Activated CD4-positive, alpha-beta memory T cell treated with anti-CD3 and anti-CD28 coated beads for 36 hours (primary cell): ENCODE data around the gene NFIA. TPM values are rescaled to one million over a fixed set of nuclear protein-coding genes. Genes with fewer than 3 reads are reported as not detected.

Experiments
- CTCF ChIA-PET: fragments of 350-600 bp; sonication (Branson Sonifier 250); formaldehyde crosslinking; loops from one replicate; lab custom pipeline; 2021; ENCODE audit warnings: antibody characterized with exemption, inconsistent platforms; lab: Charles Lee
- POLR2A ChIA-PET: fragments of 350-600 bp; sonication (Branson Sonifier 250); formaldehyde crosslinking; loops from one replicate; lab custom pipeline; 2021; ENCODE audit warnings: antibody characterized with exemption; lab: Charles Lee
- DNase-seq: peaks from one replicate; pipeline ENCODE4 v3.0.0-alpha.2; 2020
- H3K27ac Mint-ChIP-seq: one replicate; pipeline ENCODE4 v1.8.0; 2021; ENCODE audit warnings: mixed read lengths
- H3K27me3 Mint-ChIP-seq: one replicate; pipeline ENCODE4 v1.8.0; 2021; ENCODE audit warnings: mixed read lengths
- H3K36me3 Mint-ChIP-seq: one replicate; pipeline ENCODE4 v1.8.0; 2021; ENCODE audit warnings: mixed read lengths
- H3K4me1 Mint-ChIP-seq: one replicate; pipeline ENCODE4 v1.8.0; 2021; ENCODE audit warnings: low read depth, mixed read lengths
- H3K4me3 Mint-ChIP-seq: one replicate; pipeline ENCODE4 v1.8.0; 2021; ENCODE audit warnings: mild to moderate bottlenecking, mixed read lengths
- H3K9me3 Mint-ChIP-seq: one replicate; pipeline ENCODE4 v1.8.0; 2021; ENCODE audit warnings: mixed read lengths
- intact Hi-C: fragments of 100-400 bp; cut with micrococcal nuclease; formaldehyde crosslinking; loops from one replicate; pipeline ENCODE4 v1.15.1; 2023
- total RNA-seq, 2 experiments: library from RNA; stranded (reverse); gene quantifications; one replicate each; pipeline ENCODE4 v1.2.3, GENCODE V29; 2021

Gene NFIA
- total RNA-seq, 2 experiments from 2014 or later, result 5.3 to 7.1 TPM

- no peaks in the 10 kb centered on the region for H3K4me1 Mint-ChIP-seq
- POLR2A ChIA-PET, result no interaction called here
- CTCF ChIA-PET, result interaction anchor here (0.9 to 2.6 kb wide), 3 partner anchors 28 to 381 kb away, joined by 3 to 6 read pairs (median 3); no protein-coding TSS in a partner anchor
- peaks cover 4% of the 10 kb centered on the region for H3K36me3 Mint-ChIP-seq
- DNase-seq, result no peak
- intact Hi-C loops, result no loop called here
- H3K9me3 Mint-ChIP-seq, result no peaks in the 10 kb centered on the region
- H3K4me3 Mint-ChIP-seq, result no peak overlapping the region
- H3K27me3 Mint-ChIP-seq, result no peaks in the 10 kb centered on the region
- H3K27ac Mint-ChIP-seq, result no peak overlapping the region
Observed at GRCh38 chr1:61424382-61424781, 342.0 kb downstream of the NFIA start.

- Mint-ChIP-seq H3K4me1 (no peaks in the 10 kb centered on the region), H3K27ac (no peak overlapping the region), H3K27me3 (no peaks in the 10 kb centered on the region), H3K4me3 (no peak overlapping the region), H3K36me3 (peaks cover 4% of the 10 kb centered on the region), H3K9me3 (no peaks in the 10 kb centered on the region)
- DNase-seq, result no peak
- ChIA-PET CTCF (interaction anchor here (0.9 to 2.6 kb wide), 2 partner anchors 28 to 375 kb away, joined by 3 to 6 read pairs; no protein-coding TSS in a partner anchor), POLR2A (no interaction called here)
- intact Hi-C loops, result no loop called here
Observed at GRCh38 chr1:61425040-61425439, 342.7 kb downstream of the NFIA start.

DNA sequence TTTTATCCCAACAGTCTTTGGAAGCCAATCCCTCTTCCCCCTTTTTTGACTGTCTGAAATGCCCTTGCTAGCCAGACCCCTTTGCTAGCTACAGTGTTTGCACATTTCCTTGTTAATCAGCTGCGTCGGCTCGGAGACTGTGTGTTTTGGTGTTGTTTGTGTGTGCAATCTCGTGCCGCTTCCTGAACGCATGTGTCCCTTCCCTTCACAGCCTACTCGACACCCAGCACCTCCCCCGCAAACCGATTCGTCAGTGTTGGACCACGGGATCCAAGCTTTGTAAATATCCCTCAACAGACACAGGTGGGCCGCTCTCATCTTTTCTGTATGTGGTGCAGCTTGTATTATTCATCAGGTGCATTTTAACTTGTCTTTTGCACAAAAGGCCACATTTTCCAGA lies 343.9 kb downstream of the NFIA start:
- no peak overlapping the region for H3K27ac Mint-ChIP-seq
- H3K4me3 Mint-ChIP-seq, result no peak overlapping the region
- ChIA-PET POLR2A (no interaction called here), CTCF (interaction anchor here (2.6 kb wide), 1 partner anchor 376 kb away, joined by 6 read pairs; no protein-coding TSS in a partner anchor)
- no peaks in the 10 kb centered on the region for H3K4me1 Mint-ChIP-seq
- intact Hi-C loops, result no loop called here
- DNase-seq, result no peak
- H3K27me3 Mint-ChIP-seq, result no peaks in the 10 kb centered on the region
- no peaks in the 10 kb centered on the region for H3K9me3 Mint-ChIP-seq
- H3K36me3 Mint-ChIP-seq, result no peaks in the 10 kb centered on the region

DNA sequence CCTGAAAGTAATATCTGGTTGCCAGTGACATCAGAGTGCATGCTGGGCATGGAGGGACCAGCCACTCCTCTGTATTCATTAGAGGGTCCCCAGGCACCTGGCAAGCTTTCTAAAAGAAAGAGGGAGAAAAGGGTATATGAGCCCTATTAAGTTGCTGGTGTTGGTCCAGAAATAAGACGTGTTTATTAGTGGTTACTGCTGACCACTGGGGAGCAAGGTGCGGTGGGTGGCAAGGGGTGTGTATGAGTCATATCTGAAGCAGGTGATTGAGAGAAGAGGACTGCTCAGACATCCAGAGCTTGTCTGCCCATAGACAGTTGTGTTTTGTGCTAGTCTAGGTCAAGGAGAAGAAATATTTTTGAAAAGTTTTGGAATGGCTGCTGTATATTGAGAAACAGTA lies 344.5 kb downstream of the NFIA start:
- no peak overlapping the region for H3K4me3 Mint-ChIP-seq
- ChIA-PET CTCF (no interaction called here), POLR2A (no interaction called here)
- no peaks in the 10 kb centered on the region for H3K9me3 Mint-ChIP-seq
- H3K27me3 Mint-ChIP-seq, result no peaks in the 10 kb centered on the region
- H3K4me1 Mint-ChIP-seq, result no peaks in the 10 kb centered on the region
- no peak overlapping the region for H3K27ac Mint-ChIP-seq
- intact Hi-C loops, result no loop called here
- H3K36me3 Mint-ChIP-seq, result no peaks in the 10 kb centered on the region
- no peak for DNase-seq

GRCh38 chr1:61427510-61427909 lies 345.1 kb downstream of the NFIA start:
- Mint-ChIP-seq H3K4me3 (no peak overlapping the region), H3K36me3 (no peaks in the 10 kb centered on the region), H3K27ac (no peak overlapping the region), H3K9me3 (no peaks in the 10 kb centered on the region), H3K4me1 (no peaks in the 10 kb centered on the region), H3K27me3 (no peaks in the 10 kb centered on the region)
- ChIA-PET POLR2A (no interaction called here), CTCF (no interaction called here)
- no peak for DNase-seq
- intact Hi-C loops, result no loop called here

DNA sequence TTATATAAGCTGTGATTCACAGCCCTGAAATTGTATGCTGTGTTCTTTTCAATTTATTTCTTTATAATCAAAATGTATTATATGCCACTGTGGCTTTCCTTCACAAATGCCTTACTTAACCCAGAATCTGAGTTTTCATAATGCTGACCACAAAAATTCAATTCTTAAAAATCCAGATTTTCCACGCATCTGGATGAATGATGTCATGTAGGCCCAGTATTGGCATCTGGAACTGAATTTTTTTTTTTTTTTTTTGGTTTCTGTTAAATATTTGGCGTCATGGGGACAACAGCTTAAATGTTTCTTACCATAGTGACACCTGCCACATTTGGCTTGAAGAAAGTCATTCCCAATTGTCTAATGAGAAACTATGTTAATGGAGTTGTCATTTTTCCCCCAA lies 345.8 kb downstream of the NFIA start:
- Mint-ChIP-seq H3K4me3 (no peak overlapping the region), H3K27me3 (no peaks in the 10 kb centered on the region), H3K36me3 (no peaks in the 10 kb centered on the region), H3K27ac (no peak overlapping the region), H3K9me3 (no peaks in the 10 kb centered on the region), H3K4me1 (no peaks in the 10 kb centered on the region)
- ChIA-PET CTCF (no interaction called here), POLR2A (no interaction called here)
- intact Hi-C loops, result no loop called here
- no peak for DNase-seq

GRCh38 chr1:61432616-61433388 lies 350.4 kb downstream of the NFIA start:
- Mint-ChIP-seq H3K27ac (no peak overlapping the region), H3K36me3 (no peaks in the 10 kb centered on the region), H3K9me3 (no peaks in the 10 kb centered on the region), H3K4me3 (no peak overlapping the region), H3K27me3 (no peaks in the 10 kb centered on the region), H3K4me1 (peaks cover 3% of the 10 kb centered on the region)
- ChIA-PET CTCF (interaction anchor here (1.0 kb wide), 1 partner anchor 25 kb away, joined by 3 read pairs; no protein-coding TSS in a partner anchor), POLR2A (interaction anchor here (0.6 kb wide), 2 partner anchors 293 to 319 kb away, joined by 3 to 4 read pairs; no protein-coding TSS in a partner anchor)
- intact Hi-C loops, result no loop called here
- DNase-seq, result no peak

DNA sequence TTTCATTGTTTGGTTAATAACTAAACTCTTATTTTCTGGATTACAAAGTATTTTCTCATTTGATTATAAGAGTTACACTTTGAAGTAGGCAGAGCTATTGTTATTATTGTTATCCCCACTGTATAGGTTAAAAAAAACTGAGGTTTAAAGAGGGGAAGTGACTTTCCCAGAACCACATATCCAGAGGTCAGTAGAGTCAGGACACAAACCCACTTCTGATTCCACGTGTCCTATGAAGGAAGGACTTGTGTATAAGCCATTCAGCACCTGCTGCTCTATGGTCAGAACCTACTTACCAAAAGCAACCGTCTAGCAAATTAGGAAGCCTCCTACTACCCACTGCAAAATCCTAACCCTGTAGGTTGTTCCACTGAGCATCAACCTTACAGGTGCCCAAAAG lies 351.3 kb downstream of the NFIA start:
- Mint-ChIP-seq H3K4me3 (no peak overlapping the region), H3K27me3 (no peaks in the 10 kb centered on the region), H3K27ac (no peak overlapping the region), H3K9me3 (no peaks in the 10 kb centered on the region), H3K36me3 (no peaks in the 10 kb centered on the region), H3K4me1 (peaks cover 3% of the 10 kb centered on the region)
- ChIA-PET POLR2A (interaction anchor here (0.6 kb wide), 1 partner anchor 294 kb away, joined by 3 read pairs; no protein-coding TSS in a partner anchor), CTCF (no interaction called here)
- DNase-seq, result no peak
- intact Hi-C loops, result no loop called here

- H3K36me3 Mint-ChIP-seq, result no peaks in the 10 kb centered on the region
Observed at GRCh38 chr1:61434276-61434675, 351.9 kb downstream of the NFIA start.

GRCh38 chr1:61435226-61435625 lies 352.9 kb downstream of the NFIA start:
- no peak overlapping the region for H3K27ac Mint-ChIP-seq
- no peak for DNase-seq
- H3K27me3 Mint-ChIP-seq, result peaks cover 2% of the 10 kb centered on the region
- intact Hi-C loops, result no loop called here
- no peaks in the 10 kb centered on the region for H3K36me3 Mint-ChIP-seq
- ChIA-PET CTCF (interaction anchor here (0.8 to 2.5 kb wide), 2 partner anchors 153 to 456 kb away, joined by 3 to 5 read pairs; no protein-coding TSS in a partner anchor), POLR2A (no interaction called here)
- H3K4me1 Mint-ChIP-seq, result peaks cover 3% of the 10 kb centered on the region
- no peaks in the 10 kb centered on the region for H3K9me3 Mint-ChIP-seq
- no peak overlapping the region for H3K4me3 Mint-ChIP-seq

More at GRCh38 chr1:61434276-61434675, 351.9 kb downstream of the NFIA start:
- intact Hi-C loops, result no loop called here
- ChIA-PET CTCF (interaction anchor here (2.5 kb wide), 1 partner anchor 154 kb away, joined by 5 read pairs; no protein-coding TSS in a partner anchor), POLR2A (no interaction called here)
- DNase-seq, result peak; percentile 22
- H3K4me1 Mint-ChIP-seq, result peaks cover 3% of the 10 kb centered on the region
- H3K9me3 Mint-ChIP-seq, result no peaks in the 10 kb centered on the region
- no peak overlapping the region for H3K27ac Mint-ChIP-seq
- peaks cover under 1% of the 10 kb centered on the region for H3K27me3 Mint-ChIP-seq
- no peak overlapping the region for H3K4me3 Mint-ChIP-seq

GRCh38 chr1:61436016-61436415 lies 353.7 kb downstream of the NFIA start:
- intact Hi-C loops, result no loop called here
- Mint-ChIP-seq H3K4me1 (peaks cover 3% of the 10 kb centered on the region), H3K9me3 (no peaks in the 10 kb centered on the region), H3K4me3 (no peak overlapping the region), H3K36me3 (no peaks in the 10 kb centered on the region), H3K27ac (no peak overlapping the region), H3K27me3 (peaks cover 2% of the 10 kb centered on the region)
- DNase-seq, result no peak
- CTCF ChIA-PET, result interaction anchor here (0.8 to 2.5 kb wide), 3 partner anchors 152 to 457 kb away, joined by 3 to 5 read pairs (median 3); no protein-coding TSS in a partner anchor
- POLR2A ChIA-PET, result no interaction called here

- Mint-ChIP-seq H3K9me3 (no peaks in the 10 kb centered on the region), H3K4me3 (no peak overlapping the region), H3K27ac (no peak overlapping the region), H3K36me3 (no peaks in the 10 kb centered on the region), H3K4me1 (peaks cover 3% of the 10 kb centered on the region), H3K27me3 (peaks cover 2% of the 10 kb centered on the region)
- DNase-seq, result no peak
- ChIA-PET POLR2A (no interaction called here), CTCF (interaction anchor here (0.9 to 2.5 kb wide), 2 partner anchors 152 to 387 kb away, joined by 3 to 5 read pairs; no protein-coding TSS in a partner anchor)
- intact Hi-C loops, result no loop called here
Observed at GRCh38 chr1:61436491-61437120, 354.2 kb downstream of the NFIA start.
